Activated CD4-positive, alpha-beta T cell treated with anti-CD3 and anti-CD28 coated beads for 48 hours (primary cell): ENCODE measurements around the gene PLEKHG5.

Experiments
- DNase-seq: peaks from one replicate; pipeline ENCODE4 v3.0.0-alpha.2; 2020

PLEKHG5 gene

GRCh38 chr1:6491480-6491962 is at the start of gene PLEKHG5:
Gene PLEKHG5, minus strand, starts transcription at chr1:6491667. Its CDS starts 14,096 bp downstream, at chr1:6477571.
- peak; percentile 35 for DNase-seq

- DNase-seq: no peak
Measured at GRCh38 chr1:6538956-6539355, 47.5 kb upstream of the PLEKHG5 start.

- no peak for DNase-seq
Measured at GRCh38 chr1:6536291-6536690, 44.8 kb upstream of the PLEKHG5 start.

GRCh38 chr1:6535214-6535613 is 43.7 kb upstream of the PLEKHG5 start:
- DNase-seq: no peak

- DNase-seq: no peak
Measured at GRCh38 chr1:6534248-6534822, 42.9 kb upstream of the PLEKHG5 start.

GRCh38 chr1:6531996-6532395 is 40.5 kb upstream of the PLEKHG5 start:
- DNase-seq: no peak

GRCh38 chr1:6530504-6531160 is 39.2 kb upstream of the PLEKHG5 start:
- no peak for DNase-seq

GRCh38 chr1:6528492-6528891 is 37.0 kb upstream of the PLEKHG5 start:
- no peak for DNase-seq

GRCh38 chr1:6526316-6526715 is 34.8 kb upstream of the PLEKHG5 start:
- DNase-seq: no peak

- DNase-seq: no peak
Measured at GRCh38 chr1:6523566-6523965, 32.1 kb upstream of the PLEKHG5 start.

- DNase-seq: no peak
Measured at GRCh38 chr1:6521536-6521935, 30.1 kb upstream of the PLEKHG5 start.

GRCh38 chr1:6519935-6520671 is 28.6 kb upstream of the PLEKHG5 start:
- DNase-seq: no peak

GRCh38 chr1:6519491-6519934 is 28.0 kb upstream of the PLEKHG5 start:
- DNase-seq: no peak

- no peak for DNase-seq
Measured at GRCh38 chr1:6517435-6517851, 26.0 kb upstream of the PLEKHG5 start.

- no peak for DNase-seq
Measured at GRCh38 chr1:6515771-6516170, 24.3 kb upstream of the PLEKHG5 start.

GRCh38 chr1:6513320-6513801 is 21.9 kb upstream of the PLEKHG5 start:
- DNase-seq: no peak

GRCh38 chr1:6512908-6513280 is 21.4 kb upstream of the PLEKHG5 start:
- no peak for DNase-seq

GRCh38 chr1:6512245-6512907 is 20.9 kb upstream of the PLEKHG5 start:
- no peak for DNase-seq

GRCh38 chr1:6511561-6512244 is 20.2 kb upstream of the PLEKHG5 start:
- DNase-seq: no peak

- DNase-seq: no peak
Measured at GRCh38 chr1:6511056-6511455, 19.6 kb upstream of the PLEKHG5 start.

- no peak for DNase-seq
Measured at GRCh38 chr1:6510493-6510892, 19.0 kb upstream of the PLEKHG5 start.

GRCh38 chr1:6509919-6510291 is 18.4 kb upstream of the PLEKHG5 start:
- no peak for DNase-seq
